Measurements from ENCODE around the gene PAX3. TPM values are rescaled to one million over a fixed set of nuclear protein-coding genes. Genes with fewer than 3 reads are reported as not detected.

Gene PAX3
- total RNA-seq, 1 experiment from 2014 or later, result not detected

GRCh38 chr2:222307978-222308730, 9.4 kb upstream of the PAX3 start:
- Histone ChIP-seq H3K27ac (no peak overlapping the region), H3K9me2 (ENCODE audit: insufficient read depth) (no peaks in the 10 kb centered on the region), H3K36me3 (ENCODE audit: low read depth) (no peaks in the 10 kb centered on the region), H3K79me2 (ENCODE audit: low read depth) (no peaks in the 10 kb centered on the region), H3K9me3 (ENCODE audit: insufficient read depth, low read depth) (no peaks in the 10 kb centered on the region), H3K4me3 (no peak overlapping the region), H3K4me2 (no peak overlapping the region), H3F3A (ENCODE audit: insufficient read depth, low read depth) (no peaks in the 10 kb centered on the region), H3K4me1 (replicated peaks; ENCODE audit: insufficient read depth) (no peaks in the 10 kb centered on the region), H3K27me3 (ENCODE audit: insufficient read depth, low read depth) (peaks cover 61% of the 10 kb centered on the region), H4K20me1 (ENCODE audit: insufficient read depth) (no peaks in the 10 kb centered on the region), H2AFZ (no peak overlapping the region)
- CTCF ChIA-PET, result no interaction called here
- intact Hi-C loops (cut with micrococcal nuclease; ENCODE audit: unreplicated experiment), result no loop called here
- TF ChIP-seq CTCF (conservative IDR thresholded peaks at IDR 0.05), result no peak
- TF ChIP-seq EZH2 (IDR thresholded peaks at IDR 0.05; ENCODE audit: low read depth), result no peak
- BruUV-seq (replicated peaks), result no TSS peak
- POLR2A ChIA-PET (ENCODE audit: unreplicated experiment), result no interaction called here
- DNase-seq, result no peak

GRCh38 chr2:222307143-222307756, 8.5 kb upstream of the PAX3 start:
- Histone ChIP-seq H3K4me1 (replicated peaks; ENCODE audit: insufficient read depth) (no peaks in the 10 kb centered on the region), H3F3A (ENCODE audit: insufficient read depth, low read depth) (no peaks in the 10 kb centered on the region), H3K36me3 (ENCODE audit: low read depth) (no peaks in the 10 kb centered on the region), H3K27ac (no peak overlapping the region), H3K9me2 (ENCODE audit: insufficient read depth) (no peaks in the 10 kb centered on the region), H3K27me3 (ENCODE audit: insufficient read depth, low read depth) (peaks cover 64% of the 10 kb centered on the region), H4K20me1 (ENCODE audit: insufficient read depth) (no peaks in the 10 kb centered on the region), H3K4me2 (no peak overlapping the region), H3K79me2 (ENCODE audit: low read depth) (no peaks in the 10 kb centered on the region), H3K9me3 (ENCODE audit: insufficient read depth, low read depth) (no peaks in the 10 kb centered on the region), H2AFZ (no peak overlapping the region), H3K4me3 (no peak overlapping the region)
- DNase-seq, result no peak
- no peak for TF ChIP-seq EZH2 (IDR thresholded peaks at IDR 0.05; ENCODE audit: low read depth)
- TF ChIP-seq CTCF (conservative IDR thresholded peaks at IDR 0.05), result no peak
- CTCF ChIA-PET, result no interaction called here
- intact Hi-C loops (cut with micrococcal nuclease; ENCODE audit: unreplicated experiment), result no loop called here
- no TSS peak for BruUV-seq (replicated peaks)
- POLR2A ChIA-PET (ENCODE audit: unreplicated experiment), result no interaction called here

- ChIA-PET CTCF (no interaction called here), POLR2A (ENCODE audit: unreplicated experiment) (no interaction called here)
- H3K36me3 ChIP-seq (ENCODE audit: low read depth), result no peaks in the 10 kb centered on the region
- H3K4me3 ChIP-seq, result no peak overlapping the region
- no peak overlapping the region for H3K4me2 ChIP-seq
- intact Hi-C loops (cut with micrococcal nuclease; ENCODE audit: unreplicated experiment), result no loop called here
- H3K9me3 ChIP-seq (ENCODE audit: insufficient read depth, low read depth), result no peaks in the 10 kb centered on the region
- no peaks in the 10 kb centered on the region for H3K9me2 ChIP-seq (ENCODE audit: insufficient read depth)
- no peaks in the 10 kb centered on the region for H4K20me1 ChIP-seq (ENCODE audit: insufficient read depth)
- H3K4me1 ChIP-seq (replicated peaks; ENCODE audit: insufficient read depth), result no peaks in the 10 kb centered on the region
- H2AFZ ChIP-seq, result no peak overlapping the region
- no peaks in the 10 kb centered on the region for H3F3A ChIP-seq (ENCODE audit: insufficient read depth, low read depth)
- BruUV-seq (replicated peaks), result no TSS peak
- H3K27me3 ChIP-seq (ENCODE audit: insufficient read depth, low read depth), result peaks cover 71% of the 10 kb centered on the region
- no peak for DNase-seq
- TF ChIP-seq EZH2 (IDR thresholded peaks at IDR 0.05; ENCODE audit: low read depth) (no peak), CTCF (conservative IDR thresholded peaks at IDR 0.05) (no peak)
- no peaks in the 10 kb centered on the region for H3K79me2 ChIP-seq (ENCODE audit: low read depth)
- no peak overlapping the region for H3K27ac ChIP-seq
Observed at GRCh38 chr2:222306393-222307142, 7.8 kb upstream of the PAX3 start.
